Osteocyte (in vitro differentiated cells): Measurements from ENCODE around the gene ATF3. TPM values are rescaled to one million over a fixed set of nuclear protein-coding genes. Genes with fewer than 3 reads are reported as not detected.
A peak's percentile ranks its signal among the peaks of the same experiment; 100 is the strongest.

Experiments used
- DNase-seq: peaks from one replicate; pipeline ENCODE4 v3.0.0; 2021; ENCODE audit warnings: mixed read lengths; ENCODE audit not compliant: unreplicated experiment; ENCODE audit errors: extremely low spot score
- H3K27ac Mint-ChIP-seq: one replicate; pipeline ENCODE4 v1.8.0; 2021; ENCODE audit warnings: mild to moderate bottlenecking, mixed read lengths; ENCODE audit not compliant: unreplicated experiment
- H3K27me3 Mint-ChIP-seq: one replicate; pipeline ENCODE4 v1.8.0; 2021; ENCODE audit warnings: mixed read lengths; ENCODE audit not compliant: unreplicated experiment
- H3K36me3 Mint-ChIP-seq: one replicate; pipeline ENCODE4 v1.8.0; 2021; ENCODE audit warnings: mixed read lengths; ENCODE audit not compliant: unreplicated experiment
- H3K4me1 Mint-ChIP-seq: one replicate; pipeline ENCODE4 v1.8.0; 2021; ENCODE audit warnings: mixed read lengths; ENCODE audit not compliant: unreplicated experiment
- H3K4me3 Mint-ChIP-seq: one replicate; pipeline ENCODE4 v1.8.0; 2021; ENCODE audit warnings: mild to moderate bottlenecking, moderate library complexity, mixed read lengths; ENCODE audit not compliant: unreplicated experiment
- H3K9me3 Mint-ChIP-seq: one replicate; pipeline ENCODE4 v1.8.0; 2021; ENCODE audit warnings: mixed read lengths; ENCODE audit not compliant: unreplicated experiment
- total RNA-seq: library from RNA; stranded (reverse); gene quantifications from 2 replicates; pipeline ENCODE4 v1.2.1, GENCODE V29; 2021
- TF ChIP-seq, protein P1 (sequence below): fragments of 200-600 bp; sonication (generic); IDR thresholded peaks from 2 replicates; pipeline ENCODE4 v1.5.0; 2021; ENCODE audit warnings: antibody characterized with exemption, mild to moderate bottlenecking, moderate library complexity

Gene ATF3
- total RNA-seq, 1 donor from 2014 or later: 45.3 TPM

DNA sequence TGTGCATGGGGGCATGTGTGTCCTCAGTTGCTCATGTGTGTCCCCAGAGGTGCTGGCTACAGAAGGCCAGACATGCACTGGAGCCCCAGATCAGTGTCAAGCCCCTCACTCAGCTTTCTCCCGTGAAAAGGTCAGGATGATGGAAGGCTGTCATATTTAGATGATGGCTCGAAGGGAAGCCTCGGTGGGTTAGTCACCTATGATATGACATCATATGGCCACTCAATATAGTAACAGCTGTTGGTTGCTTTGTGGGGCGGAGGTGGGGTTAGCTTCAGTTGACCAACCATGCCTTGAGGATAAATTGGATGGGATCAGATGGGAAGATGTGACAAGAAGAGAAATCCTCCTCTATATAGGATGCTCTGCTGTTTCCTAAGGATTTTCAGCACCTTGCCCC, 43.5 kb upstream of the ATF3 start:
- TF ChIP-seq, protein P1, sequence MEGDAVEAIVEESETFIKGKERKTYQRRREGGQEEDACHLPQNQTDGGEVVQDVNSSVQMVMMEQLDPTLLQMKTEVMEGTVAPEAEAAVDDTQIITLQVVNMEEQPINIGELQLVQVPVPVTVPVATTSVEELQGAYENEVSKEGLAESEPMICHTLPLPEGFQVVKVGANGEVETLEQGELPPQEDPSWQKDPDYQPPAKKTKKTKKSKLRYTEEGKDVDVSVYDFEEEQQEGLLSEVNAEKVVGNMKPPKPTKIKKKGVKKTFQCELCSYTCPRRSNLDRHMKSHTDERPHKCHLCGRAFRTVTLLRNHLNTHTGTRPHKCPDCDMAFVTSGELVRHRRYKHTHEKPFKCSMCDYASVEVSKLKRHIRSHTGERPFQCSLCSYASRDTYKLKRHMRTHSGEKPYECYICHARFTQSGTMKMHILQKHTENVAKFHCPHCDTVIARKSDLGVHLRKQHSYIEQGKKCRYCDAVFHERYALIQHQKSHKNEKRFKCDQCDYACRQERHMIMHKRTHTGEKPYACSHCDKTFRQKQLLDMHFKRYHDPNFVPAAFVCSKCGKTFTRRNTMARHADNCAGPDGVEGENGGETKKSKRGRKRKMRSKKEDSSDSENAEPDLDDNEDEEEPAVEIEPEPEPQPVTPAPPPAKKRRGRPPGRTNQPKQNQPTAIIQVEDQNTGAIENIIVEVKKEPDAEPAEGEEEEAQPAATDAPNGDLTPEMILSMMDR: no peak
- H3K36me3 Mint-ChIP-seq: no peaks in the 10 kb centered on the region
- peaks cover 38% of the 10 kb centered on the region for H3K4me1 Mint-ChIP-seq
- peaks cover 4% of the 10 kb centered on the region for H3K27me3 Mint-ChIP-seq
- DNase-seq: no peak
- no peak overlapping the region for H3K4me3 Mint-ChIP-seq
- H3K27ac Mint-ChIP-seq: no peak overlapping the region
- no peaks in the 10 kb centered on the region for H3K9me3 Mint-ChIP-seq

GRCh38 chr1:212565571-212566305, 42.8 kb upstream of the ATF3 start:
- TF ChIP-seq, protein P1: no peak
- no peaks in the 10 kb centered on the region for H3K36me3 Mint-ChIP-seq
- no peaks in the 10 kb centered on the region for H3K9me3 Mint-ChIP-seq
- peaks cover 6% of the 10 kb centered on the region for H3K27me3 Mint-ChIP-seq
- DNase-seq: no peak
- peak overlapping the region; percentile 93 for H3K4me3 Mint-ChIP-seq
- H3K4me1 Mint-ChIP-seq: peaks cover 36% of the 10 kb centered on the region
- H3K27ac Mint-ChIP-seq: peak overlapping the region; percentile 97

- no peak for DNase-seq
- H3K4me1 Mint-ChIP-seq: peaks cover 25% of the 10 kb centered on the region
- TF ChIP-seq, protein P1: no peak
- H3K9me3 Mint-ChIP-seq: no peaks in the 10 kb centered on the region
- H3K4me3 Mint-ChIP-seq: peak overlapping the region; percentile 93
- no peaks in the 10 kb centered on the region for H3K36me3 Mint-ChIP-seq
- peak overlapping the region; percentile 97 for H3K27ac Mint-ChIP-seq
- H3K27me3 Mint-ChIP-seq: peaks cover 6% of the 10 kb centered on the region
These were observed 41.8 kb upstream of the ATF3 start for GRCh38 chr1:212566522-212567479.

DNA sequence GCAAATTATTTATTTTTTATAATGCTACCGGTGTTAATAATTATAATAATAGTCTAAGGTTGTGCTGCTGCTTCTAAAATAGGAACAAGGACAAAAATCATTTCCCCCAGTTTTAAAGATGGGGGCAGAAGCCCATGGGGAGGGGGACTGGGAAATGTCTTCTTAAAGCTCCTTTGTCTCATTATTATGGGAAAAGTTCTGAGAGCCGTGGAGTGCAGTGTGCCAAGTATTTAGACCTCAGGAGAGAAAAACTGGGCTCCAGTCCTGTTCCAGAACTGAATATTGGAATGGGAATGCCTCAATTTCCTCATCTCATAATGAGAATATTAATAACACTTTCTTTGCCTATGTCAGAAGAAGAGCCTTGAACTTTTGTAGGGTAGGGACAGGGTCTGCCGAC, 40.9 kb upstream of the ATF3 start:
- Mint-ChIP-seq H3K4me3 (no peak overlapping the region), H3K27ac (peak overlapping the region; percentile 97), H3K9me3 (no peaks in the 10 kb centered on the region), H3K4me1 (peaks cover 25% of the 10 kb centered on the region), H3K36me3 (no peaks in the 10 kb centered on the region), H3K27me3 (peaks cover 6% of the 10 kb centered on the region)
- TF ChIP-seq, protein P1: no peak
- DNase-seq: no peak
